Measurements from ENCODE around the gene PPFIBP1. TPM values are rescaled to one million over a fixed set of nuclear protein-coding genes. Genes with fewer than 3 reads are reported as not detected.
A peak's percentile ranks its signal among the peaks of the same experiment; 100 is the strongest.

PPFIBP1 gene
- total and polyA plus RNA-seq, 2 of the 13 experiments (the other 11 are each of a cell fraction or from before 2014, with no cell fraction given), result 16.2 to 21.8 TPM

GRCh38 chr12:27523642-27524493 lies at the start of gene PPFIBP1 (continued):
- TF ChIP-seq HOMEZ (CRISPR knock-in tag; IDR thresholded peaks at IDR 0.05; ENCODE audit: low read depth), result no peak
- TF ChIP-seq ZMAT3 (CRISPR knock-in tag; conservative IDR thresholded peaks at IDR 0.05), result no peak
- no peak for TF ChIP-seq ZNF879 (CRISPR knock-in tag; IDR thresholded peaks at IDR 0.05)
- no peak for TF ChIP-seq XBP1 (CRISPR knock-in tag; IDR thresholded peaks at IDR 0.05)
- TF ChIP-seq SNAPC5 (CRISPR knock-in tag; IDR thresholded peaks at IDR 0.05; ENCODE audit: borderline replicate concordance), result 0 out of 2 replicates have a peak, but pooled peaks have one; percentile 26
- TF ChIP-seq ZGPAT (CRISPR knock-in tag; IDR thresholded peaks at IDR 0.05), result peak; percentile 61
- TF ChIP-seq ZNF776 (CRISPR knock-in tag; IDR thresholded peaks at IDR 0.05), result no peak
- no peak for TF ChIP-seq ZNF780A (CRISPR knock-in tag; IDR thresholded peaks at IDR 0.05)
- TF ChIP-seq NR1H2 (CRISPR knock-in tag; IDR thresholded peaks at IDR 0.05; ENCODE audit: borderline replicate concordance, low read depth), result no peak
- no peak for TF ChIP-seq DNMT1 (CRISPR knock-in tag; IDR thresholded peaks at IDR 0.05)
- TF ChIP-seq CHD2 (IDR thresholded peaks at IDR 0.05; ENCODE audit: low read depth, low read length), result 0 out of 2 replicates have a peak, but pooled peaks have one; percentile 36
- no peak for TF ChIP-seq CC2D1A (CRISPR knock-in tag; IDR thresholded peaks at IDR 0.05)
- TF ChIP-seq ZNF782 (CRISPR knock-in tag; IDR thresholded peaks at IDR 0.05; ENCODE audit: borderline replicate concordance), result no peak
- TF ChIP-seq ZNF446 (CRISPR knock-in tag; IDR thresholded peaks at IDR 0.05), result 0 out of 2 replicates have a peak, but pooled peaks have one; percentile 43
- no peak for TF ChIP-seq SMC3 (IDR thresholded peaks at IDR 0.05; ENCODE audit: low read length)
- no peak for TF ChIP-seq ZNF280D (CRISPR knock-in tag; IDR thresholded peaks at IDR 0.05)
- no peak for TF ChIP-seq ZNF672 (CRISPR knock-in tag; IDR thresholded peaks at IDR 0.05)
- 0 out of 2 replicates have a peak, but pooled peaks have one; percentile 6 for TF ChIP-seq ETV5 (CRISPR knock-in tag; IDR thresholded peaks at IDR 0.05; ENCODE audit: borderline replicate concordance)
- 0 out of 2 replicates have a peak, but pooled peaks have one; percentile 45 for TF ChIP-seq ZNF343 (CRISPR knock-in tag; IDR thresholded peaks at IDR 0.05)
- TF ChIP-seq ZNF770 (CRISPR knock-in tag; IDR thresholded peaks at IDR 0.05), result no peak
- no peak; the same call in 1 of the 2 replicates for TF ChIP-seq MIER3 (CRISPR knock-in tag; IDR thresholded peaks at IDR 0.05; ENCODE audit: borderline replicate concordance)
- TF ChIP-seq RFX3 (CRISPR knock-in tag; IDR thresholded peaks at IDR 0.05), result no peak
